ENCODE results near the gene HYAL2.

HYAL2 gene

GRCh38 chr3:50268276-50268675 is 54.3 kb downstream of the HYAL2 start:
- no peak for DNase-seq

Measured in left hindlimb (tissue), 1 donor.